ENCODE results near the gene NPR2. TPM values are rescaled to one million over a fixed set of nuclear protein-coding genes. Genes with fewer than 3 reads are reported as not detected.

The NPR2 gene
- total RNA-seq, 1 donor = 16.6 TPM

- Histone ChIP-seq H3K9me3 (ENCODE audit: low read depth, low read length) (no peaks in the 10 kb centered on the region), H3K27me3 (ENCODE audit: insufficient read depth, low read length) (no peaks in the 10 kb centered on the region), H3K4me1 (ENCODE audit: insufficient read depth, low read length) (peaks cover 42% of the 10 kb centered on the region), H3K27ac (ENCODE audit: low read depth, low read length) (no peak overlapping the region), H4K20me1 (ENCODE audit: insufficient read depth, low read length) (no peaks in the 10 kb centered on the region), H3K79me2 (ENCODE audit: insufficient read depth, low read length) (peaks cover 53% of the 10 kb centered on the region), H3K4me2 (ENCODE audit: insufficient read depth, low read length) (peak overlapping the region; percentile 78), H3K36me3 (ENCODE audit: insufficient read depth, low read length) (no peaks in the 10 kb centered on the region), H3K4me3 (ENCODE audit: insufficient read depth, low read length) (peak overlapping the region; percentile 74), H2AFZ (ENCODE audit: low read length) (peak overlapping the region; percentile 3)
- DNase-seq (ENCODE audit: insufficient read length, low spot score, missing footprints) = no peak
- no peak for TF ChIP-seq CTCF (IDR thresholded peaks at IDR 0.05; ENCODE audit: extremely low read depth, low read depth, low read length)
These were observed 1.4 kb downstream of the NPR2 start for GRCh38 chr9:35792826-35793225.

GRCh38 chr9:35793461-35793860 lies 2.1 kb downstream of the NPR2 start:
- DNase-seq (ENCODE audit: insufficient read length, low spot score, missing footprints) = peak; percentile 86
- Histone ChIP-seq H3K4me1 (ENCODE audit: insufficient read depth, low read length) (peaks cover 44% of the 10 kb centered on the region), H3K27me3 (ENCODE audit: insufficient read depth, low read length) (no peaks in the 10 kb centered on the region), H3K4me2 (ENCODE audit: insufficient read depth, low read length) (peak overlapping the region; percentile 78), H4K20me1 (ENCODE audit: insufficient read depth, low read length) (no peaks in the 10 kb centered on the region), H3K9me3 (ENCODE audit: low read depth, low read length) (no peaks in the 10 kb centered on the region), H3K27ac (ENCODE audit: low read depth, low read length) (no peak overlapping the region), H3K79me2 (ENCODE audit: insufficient read depth, low read length) (peaks cover 53% of the 10 kb centered on the region), H2AFZ (ENCODE audit: low read length) (peak overlapping the region; percentile 3), H3K4me3 (ENCODE audit: insufficient read depth, low read length) (peak overlapping the region; percentile 74), H3K36me3 (ENCODE audit: insufficient read depth, low read length) (no peaks in the 10 kb centered on the region)
- TF ChIP-seq CTCF (IDR thresholded peaks at IDR 0.05; ENCODE audit: extremely low read depth, low read depth, low read length) = no peak

GRCh38 chr9:35795695-35796094 lies 4.3 kb downstream of the NPR2 start:
- DNase-seq (ENCODE audit: insufficient read length, low spot score, missing footprints) = no peak
- Histone ChIP-seq H3K4me3 (ENCODE audit: insufficient read depth, low read length) (no peak overlapping the region), H3K9me3 (ENCODE audit: low read depth, low read length) (no peaks in the 10 kb centered on the region), H3K27ac (ENCODE audit: low read depth, low read length) (no peak overlapping the region), H3K27me3 (ENCODE audit: insufficient read depth, low read length) (no peaks in the 10 kb centered on the region), H2AFZ (ENCODE audit: low read length) (no peak overlapping the region), H3K4me1 (ENCODE audit: insufficient read depth, low read length) (peaks cover 44% of the 10 kb centered on the region), H4K20me1 (ENCODE audit: insufficient read depth, low read length) (no peaks in the 10 kb centered on the region), H3K79me2 (ENCODE audit: insufficient read depth, low read length) (peaks cover 53% of the 10 kb centered on the region), H3K4me2 (ENCODE audit: insufficient read depth, low read length) (no peak overlapping the region), H3K36me3 (ENCODE audit: insufficient read depth, low read length) (peaks cover 15% of the 10 kb centered on the region)
- TF ChIP-seq CTCF (IDR thresholded peaks at IDR 0.05; ENCODE audit: extremely low read depth, low read depth, low read length) = no peak

- peaks cover 32% of the 10 kb centered on the region for H3K36me3 ChIP-seq (ENCODE audit: insufficient read depth, low read length)
- no peak overlapping the region for H3K4me3 ChIP-seq (ENCODE audit: insufficient read depth, low read length)
- H3K4me1 ChIP-seq (ENCODE audit: insufficient read depth, low read length) = peaks cover 36% of the 10 kb centered on the region
- no peak for TF ChIP-seq CTCF (IDR thresholded peaks at IDR 0.05; ENCODE audit: extremely low read depth, low read depth, low read length)
- no peaks in the 10 kb centered on the region for H3K27me3 ChIP-seq (ENCODE audit: insufficient read depth, low read length)
- no peak overlapping the region for H3K27ac ChIP-seq (ENCODE audit: low read depth, low read length)
- no peaks in the 10 kb centered on the region for H3K9me3 ChIP-seq (ENCODE audit: low read depth, low read length)
- no peak overlapping the region for H2AFZ ChIP-seq (ENCODE audit: low read length)
- no peaks in the 10 kb centered on the region for H4K20me1 ChIP-seq (ENCODE audit: insufficient read depth, low read length)
- peak; percentile 86 for DNase-seq (ENCODE audit: insufficient read length, low spot score, missing footprints)
- no peak overlapping the region for H3K4me2 ChIP-seq (ENCODE audit: insufficient read depth, low read length)
- peaks cover 49% of the 10 kb centered on the region for H3K79me2 ChIP-seq (ENCODE audit: insufficient read depth, low read length)
These were observed 6.1 kb downstream of the NPR2 start for GRCh38 chr9:35797311-35798109.
